LNCAP (cell line): Measurements from ENCODE around the gene CTTN.

Experiments used
- TF ChIP-seq, protein P1 (sequence below): fragments of 450-650 bp; IDR thresholded peaks from 2 replicates; pipeline ENCODE4 v1.5.1; 2017; ENCODE audit warnings: mild to moderate bottlenecking

CTTN gene

DNA sequence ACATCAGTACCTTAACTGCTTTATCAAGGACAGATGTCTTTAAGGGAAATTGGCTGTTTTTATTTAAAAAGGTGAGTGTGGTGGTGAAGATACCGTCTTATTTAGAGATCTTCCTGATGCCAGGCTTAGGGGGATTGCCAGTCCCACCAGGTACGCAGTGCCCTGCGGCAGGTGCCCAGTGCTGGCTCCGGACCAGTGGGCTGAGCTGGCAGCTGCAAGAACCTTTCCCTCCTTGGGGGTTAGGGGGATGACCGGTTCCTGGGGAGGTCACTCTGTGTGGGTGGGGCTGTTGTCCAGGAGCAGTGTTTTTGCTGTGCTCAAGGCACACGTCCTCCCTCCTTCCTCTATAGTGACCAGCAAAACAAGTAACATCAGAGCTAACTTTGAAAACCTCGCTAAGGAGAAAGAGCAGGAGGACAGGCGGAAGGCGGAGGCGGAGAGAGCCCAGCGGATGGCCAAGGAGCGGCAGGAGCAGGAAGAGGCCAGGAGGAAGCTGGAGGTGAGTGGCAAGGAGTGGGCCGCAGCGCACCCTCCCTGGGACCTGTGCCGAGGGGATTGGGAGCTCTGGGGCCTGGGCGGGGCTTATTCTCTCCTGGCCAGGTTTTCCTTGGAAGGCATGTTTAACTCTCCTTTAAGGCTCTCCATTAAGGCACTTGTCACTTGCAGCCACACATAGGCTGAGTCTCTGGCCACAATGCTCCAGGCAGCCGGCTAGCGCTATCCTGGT, 30.5 kb downstream of the CTTN start:
- TF ChIP-seq, protein P1, sequence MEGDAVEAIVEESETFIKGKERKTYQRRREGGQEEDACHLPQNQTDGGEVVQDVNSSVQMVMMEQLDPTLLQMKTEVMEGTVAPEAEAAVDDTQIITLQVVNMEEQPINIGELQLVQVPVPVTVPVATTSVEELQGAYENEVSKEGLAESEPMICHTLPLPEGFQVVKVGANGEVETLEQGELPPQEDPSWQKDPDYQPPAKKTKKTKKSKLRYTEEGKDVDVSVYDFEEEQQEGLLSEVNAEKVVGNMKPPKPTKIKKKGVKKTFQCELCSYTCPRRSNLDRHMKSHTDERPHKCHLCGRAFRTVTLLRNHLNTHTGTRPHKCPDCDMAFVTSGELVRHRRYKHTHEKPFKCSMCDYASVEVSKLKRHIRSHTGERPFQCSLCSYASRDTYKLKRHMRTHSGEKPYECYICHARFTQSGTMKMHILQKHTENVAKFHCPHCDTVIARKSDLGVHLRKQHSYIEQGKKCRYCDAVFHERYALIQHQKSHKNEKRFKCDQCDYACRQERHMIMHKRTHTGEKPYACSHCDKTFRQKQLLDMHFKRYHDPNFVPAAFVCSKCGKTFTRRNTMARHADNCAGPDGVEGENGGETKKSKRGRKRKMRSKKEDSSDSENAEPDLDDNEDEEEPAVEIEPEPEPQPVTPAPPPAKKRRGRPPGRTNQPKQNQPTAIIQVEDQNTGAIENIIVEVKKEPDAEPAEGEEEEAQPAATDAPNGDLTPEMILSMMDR, result no peak

DNA sequence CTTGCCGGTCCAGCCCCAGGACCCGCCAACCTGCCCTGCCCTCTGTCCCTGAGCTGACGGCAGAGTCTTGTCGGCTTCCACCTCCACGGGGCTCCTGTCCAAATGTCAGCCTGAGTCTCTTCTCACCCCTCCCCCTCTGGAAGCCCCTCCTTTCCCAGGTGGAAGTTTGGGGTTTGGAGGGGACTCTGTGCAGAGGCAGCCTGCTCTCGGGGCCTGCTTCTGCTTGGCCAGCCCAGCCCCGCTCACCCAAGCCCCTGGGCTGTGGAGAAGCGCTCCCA, 31.0 kb downstream of the CTTN start:
- TF ChIP-seq, protein P1, result no peak

DNA sequence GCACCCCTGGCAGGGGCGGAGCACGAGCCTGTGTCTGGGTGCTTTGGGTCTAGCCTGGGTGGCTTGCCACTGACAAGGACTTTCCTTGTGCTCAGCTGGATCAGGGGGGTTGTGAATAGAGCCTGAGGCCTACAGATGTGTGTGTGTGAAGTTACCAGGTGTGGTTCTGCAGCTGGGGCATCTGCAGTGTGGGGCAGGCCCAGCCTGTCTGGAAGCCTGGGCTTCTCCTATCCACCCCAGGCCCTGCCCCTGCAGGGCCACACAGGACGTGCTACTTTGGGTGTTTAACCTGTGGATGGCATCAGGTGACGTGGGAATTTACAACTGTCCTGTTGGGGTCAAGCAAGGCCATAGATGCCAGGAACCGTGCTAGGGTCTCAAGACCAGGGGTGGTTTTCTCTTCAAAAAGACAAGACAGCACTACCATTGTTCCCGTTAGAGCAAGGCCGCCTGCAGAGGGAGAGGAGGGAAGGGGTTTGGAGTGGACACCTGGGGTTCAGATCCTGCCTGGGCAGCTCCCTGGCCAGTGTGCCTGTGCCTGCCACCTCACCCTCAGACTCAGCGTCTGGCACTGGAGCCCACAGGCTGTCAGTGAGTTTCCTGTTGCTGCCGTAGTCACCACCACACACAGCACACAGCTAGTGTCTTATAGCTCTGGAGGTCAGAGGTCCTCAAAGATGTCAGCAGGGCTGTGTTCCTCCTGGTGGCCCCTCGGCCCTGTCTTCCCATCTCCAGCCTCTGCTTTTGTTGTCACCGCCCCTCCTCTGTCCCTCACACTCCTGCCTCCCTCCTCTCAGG, 31.6 kb downstream of the CTTN start:
- TF ChIP-seq, protein P1, result no peak

DNA sequence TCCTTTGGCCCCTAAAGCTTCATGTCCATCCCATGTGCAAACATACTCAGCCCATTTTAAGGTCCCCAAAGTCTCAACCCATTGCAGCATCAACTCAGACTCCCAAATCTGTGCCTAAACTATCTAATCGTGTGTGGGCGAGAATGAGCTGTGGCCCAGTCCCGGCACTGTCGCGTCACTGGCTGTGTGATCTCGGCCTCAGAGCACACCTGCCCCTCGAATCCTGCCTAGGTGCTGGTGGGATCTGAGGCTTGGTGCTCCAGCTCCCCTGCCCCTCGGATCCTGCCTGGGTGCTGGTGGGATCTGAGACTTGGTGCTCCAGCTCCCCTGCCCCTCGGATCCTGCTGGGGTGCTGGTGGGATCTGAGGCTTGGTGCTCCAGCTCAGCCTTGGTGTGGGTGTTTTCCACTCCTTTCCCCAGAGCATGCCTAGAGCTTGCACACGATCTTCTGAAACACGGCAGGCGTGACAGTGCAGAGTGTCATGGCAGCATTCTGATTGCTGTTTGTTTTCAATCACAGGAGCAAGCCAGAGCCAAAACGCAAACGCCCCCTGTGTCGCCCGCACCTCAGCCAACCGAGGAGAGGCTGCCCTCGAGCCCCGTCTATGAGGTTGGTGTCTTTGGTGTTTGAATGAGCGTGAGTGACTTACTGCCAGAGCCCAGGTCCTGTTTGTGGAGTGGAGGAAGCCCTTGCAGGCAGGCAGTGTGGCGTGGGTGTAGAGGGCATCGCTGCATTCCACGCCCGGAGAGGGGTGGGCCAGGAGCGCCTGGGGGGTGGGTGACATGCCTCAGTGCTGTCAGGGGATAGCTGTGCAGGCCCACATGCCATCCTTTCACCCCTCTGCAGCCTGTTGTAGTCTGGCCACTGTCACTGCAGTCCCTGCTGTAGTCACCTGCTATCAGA, 32.6 kb downstream of the CTTN start:
- TF ChIP-seq, protein P1, result no peak

DNA sequence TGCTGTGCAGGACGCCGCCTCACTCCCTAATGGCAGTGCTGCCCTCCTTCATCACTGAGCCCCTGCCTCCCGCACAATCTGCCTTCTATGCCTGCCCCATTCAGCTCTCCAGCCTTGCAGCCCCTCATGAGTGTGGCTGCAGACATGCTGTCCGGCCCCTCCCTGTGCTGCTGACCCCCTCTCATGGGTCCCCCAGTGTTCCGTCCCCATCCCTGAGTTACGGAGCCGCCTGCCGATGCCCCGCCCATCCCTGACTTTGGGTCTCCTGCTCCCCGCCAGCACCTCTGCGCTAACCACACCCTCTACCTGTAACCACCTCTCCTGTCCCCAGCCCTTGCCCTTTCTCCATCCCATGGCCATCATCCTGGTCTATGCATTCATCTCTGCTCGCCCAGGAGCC, 33.3 kb downstream of the CTTN start:
- TF ChIP-seq, protein P1, result no peak

DNA sequence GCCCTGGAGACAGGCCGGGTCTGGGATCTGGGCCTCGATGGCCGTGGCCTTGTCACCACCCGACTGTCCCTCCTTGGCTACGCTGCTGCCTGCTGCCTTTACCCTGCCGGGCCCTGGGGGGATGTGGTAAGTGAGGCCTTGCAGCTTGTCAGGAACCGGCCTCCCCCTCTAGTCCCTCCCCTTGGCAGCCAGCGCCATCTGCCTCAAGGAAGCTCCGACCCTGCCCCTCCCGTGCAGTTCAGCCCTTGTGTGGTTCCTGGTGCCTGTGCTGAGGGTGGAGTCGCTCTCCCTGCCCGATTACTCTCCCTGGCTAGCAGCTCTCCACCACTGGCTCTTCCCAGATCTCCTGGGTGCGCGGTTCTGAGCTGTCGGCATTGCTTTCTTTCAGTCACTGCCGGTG, 33.7 kb downstream of the CTTN start:
- TF ChIP-seq, protein P1, result no peak

DNA sequence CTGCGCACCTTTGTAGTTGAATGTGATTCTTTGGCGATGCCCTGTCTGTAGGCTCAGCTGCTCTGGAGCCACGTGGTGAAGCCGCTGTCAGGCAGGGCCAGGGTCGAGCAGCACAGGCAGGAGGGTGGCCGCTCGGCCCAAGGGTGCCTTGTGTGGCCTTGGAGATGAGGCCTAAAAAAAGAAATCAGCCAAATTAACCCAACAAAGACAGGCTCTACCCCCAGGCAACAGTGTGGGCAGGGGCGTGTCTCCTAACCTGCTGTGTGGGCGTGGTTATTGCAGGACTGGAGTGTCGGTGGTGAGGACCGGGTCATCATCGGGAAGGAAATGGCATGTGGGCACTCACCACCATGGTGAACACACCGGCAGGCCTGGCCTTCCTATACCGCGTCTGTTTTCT, 34.3 kb downstream of the CTTN start:
- TF ChIP-seq, protein P1, result no peak
